GM18511 (cell line): ENCODE results near the gene RAD51B.

ENCODE experiments used
- ATAC-seq: cut with Tn5 transposase; IDR thresholded peaks from one replicate; pipeline ENCODE4 v1.9.1; 2021; ENCODE audit warnings: mild to moderate bottlenecking, moderate library complexity; ENCODE audit not compliant: unreplicated experiment

The RAD51B gene

DNA sequence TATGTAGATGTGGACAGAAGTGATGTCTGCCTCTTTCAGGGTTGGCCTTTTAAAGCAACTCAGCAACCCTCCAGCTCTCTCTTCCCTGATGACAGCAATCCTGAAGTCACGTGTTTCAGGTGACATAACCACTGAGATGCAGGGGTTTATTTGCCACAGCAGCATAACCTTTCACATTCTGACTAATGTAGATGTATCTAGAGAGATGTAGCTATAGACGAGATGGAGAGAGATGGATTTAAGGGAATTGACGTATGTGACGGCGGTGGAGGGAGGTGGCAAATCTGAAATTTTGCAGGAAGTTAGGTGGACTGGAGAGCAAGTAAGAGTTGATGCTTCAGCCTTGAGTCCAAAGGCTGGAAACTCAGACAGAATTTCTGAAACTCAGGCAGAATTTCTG is 847.3 kb downstream of the RAD51B start:
- ATAC-seq = no peak

DNA sequence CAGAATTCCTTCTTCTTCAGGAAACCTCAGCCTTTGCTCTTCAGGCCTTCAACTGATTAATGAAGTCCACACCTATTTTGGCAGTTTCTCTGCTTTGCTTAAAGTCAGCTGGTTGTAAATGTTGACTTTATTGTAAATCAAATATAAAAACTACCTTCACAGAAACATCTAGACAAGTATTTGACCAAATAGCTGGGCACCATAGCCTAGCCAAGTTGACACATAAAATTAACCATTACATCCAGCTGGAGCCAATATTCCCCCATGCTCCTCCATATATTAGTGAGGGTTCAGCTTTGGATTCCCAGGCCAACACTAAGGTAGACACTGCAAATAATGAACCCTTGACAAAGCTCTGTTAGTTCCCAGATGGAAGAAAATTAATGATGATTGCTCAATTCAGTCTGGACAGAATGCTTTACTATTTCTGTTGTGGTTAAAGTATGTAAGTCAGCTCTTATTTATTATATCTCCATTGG is 847.8 kb downstream of the RAD51B start:
- no peak for ATAC-seq

DNA sequence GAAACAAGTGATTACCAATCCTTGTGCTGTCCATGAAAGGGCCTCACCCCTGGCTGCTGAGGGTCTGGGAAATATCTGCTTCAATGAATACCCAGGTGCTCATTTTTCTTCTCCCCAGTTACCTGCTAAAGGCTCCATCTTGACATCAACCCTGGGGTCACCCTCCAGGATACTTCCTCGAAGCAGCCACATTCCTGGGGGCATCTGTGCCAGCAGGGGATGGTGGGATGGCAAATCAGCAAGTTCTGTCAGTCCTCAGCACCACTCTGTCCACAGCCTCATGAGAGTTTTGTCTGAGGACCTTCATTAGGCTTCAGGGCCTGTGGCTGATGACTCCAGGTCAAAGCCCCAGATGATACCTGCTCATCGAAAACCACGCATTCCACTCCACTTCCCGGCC is 848.4 kb downstream of the RAD51B start:
- ATAC-seq = no peak

DNA sequence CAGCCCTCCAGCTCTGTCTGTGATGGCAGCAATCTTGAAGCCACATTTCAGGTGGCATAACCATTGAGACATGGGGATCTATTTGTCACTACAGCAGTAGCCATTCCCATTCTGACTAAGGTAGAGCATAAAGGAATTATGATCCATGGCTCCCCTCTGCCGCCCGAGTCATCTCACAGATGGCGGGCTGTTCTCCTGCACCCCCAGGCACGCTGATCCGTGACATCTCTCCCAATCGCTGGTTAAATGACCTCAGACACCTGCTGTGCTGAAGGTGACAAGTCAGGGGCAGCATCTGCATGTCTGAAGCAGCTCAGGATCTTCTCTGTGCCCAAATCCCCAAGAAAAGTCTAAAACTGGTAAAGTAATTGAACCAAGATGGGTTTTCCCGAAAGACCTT is 849.0 kb downstream of the RAD51B start:
- no peak for ATAC-seq

DNA sequence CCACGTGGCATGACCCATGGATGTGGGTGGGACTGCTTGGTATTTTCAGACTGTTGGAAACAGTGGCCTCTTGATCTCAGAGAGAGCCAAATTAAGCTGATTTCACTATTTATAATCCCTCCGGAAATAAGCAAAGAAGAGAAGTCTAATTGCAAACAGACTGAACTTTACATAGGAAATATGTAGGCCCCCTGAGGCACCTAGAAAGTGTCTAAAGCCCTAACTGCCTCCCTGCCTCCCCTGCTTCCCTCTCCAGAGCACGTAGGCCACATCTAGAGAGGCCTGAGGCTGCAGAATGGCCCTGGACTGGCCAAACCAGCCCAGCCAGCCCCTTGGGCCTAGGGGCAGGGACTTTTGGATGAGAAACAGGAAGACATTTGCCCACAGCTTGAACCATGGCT is 849.5 kb downstream of the RAD51B start:
- no peak for ATAC-seq

- ATAC-seq = no peak
These were observed 850.2 kb downstream of the RAD51B start for GRCh38 chr14:68669603-68670358.

- ATAC-seq = no peak
These were observed 850.8 kb downstream of the RAD51B start for GRCh38 chr14:68670359-68670715.

DNA sequence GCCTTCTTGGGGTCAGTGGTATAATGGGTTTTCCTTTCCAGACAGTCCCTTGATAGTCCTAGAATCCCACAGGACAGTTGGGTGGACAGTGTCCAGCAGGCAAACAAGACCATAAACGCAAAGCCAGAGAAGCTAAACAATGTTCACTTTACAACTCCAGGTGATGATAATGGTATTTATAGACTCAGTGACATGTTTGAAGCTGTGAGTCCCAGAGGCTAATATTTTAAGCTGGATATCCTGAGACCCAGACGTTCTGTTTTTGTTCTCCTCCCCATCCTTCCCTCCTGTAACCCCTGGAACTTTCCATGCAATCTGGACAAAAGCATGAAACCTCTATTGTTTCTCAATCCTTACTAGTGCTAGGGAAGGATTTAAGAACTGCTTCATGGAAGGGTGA is 852.3 kb downstream of the RAD51B start:
- no peak for ATAC-seq

DNA sequence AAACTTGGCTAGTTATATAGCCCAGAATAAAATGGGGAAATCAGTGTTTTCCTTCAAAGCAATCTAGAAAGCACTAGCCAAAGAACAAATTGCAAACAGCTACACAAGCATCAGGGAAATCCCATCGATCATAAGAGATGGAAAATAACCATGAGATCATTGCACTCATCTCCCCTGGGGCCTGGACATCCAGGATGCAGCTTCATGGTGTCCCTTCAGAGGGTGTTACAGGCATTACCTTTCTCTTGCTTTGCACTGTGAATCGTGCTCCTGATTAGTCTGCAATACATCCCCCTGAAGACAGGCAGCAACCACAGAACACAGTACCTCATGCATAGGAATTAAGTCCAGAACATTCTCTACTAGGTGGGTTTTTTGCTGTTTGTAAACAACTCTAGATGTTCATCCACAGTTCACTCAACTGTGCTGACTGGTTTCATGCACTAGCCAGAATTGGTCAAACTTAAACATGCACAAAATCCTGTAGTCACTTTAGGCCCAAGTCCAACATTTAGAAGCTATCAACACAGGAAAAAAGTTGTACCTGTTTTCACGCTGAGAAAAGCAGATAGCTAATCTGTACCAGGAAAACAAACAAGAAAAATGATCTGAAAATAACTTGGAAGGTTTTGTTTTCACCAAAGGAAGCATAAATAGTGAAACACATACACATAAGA is 853.2 kb downstream of the RAD51B start:
- ATAC-seq = no peak

DNA sequence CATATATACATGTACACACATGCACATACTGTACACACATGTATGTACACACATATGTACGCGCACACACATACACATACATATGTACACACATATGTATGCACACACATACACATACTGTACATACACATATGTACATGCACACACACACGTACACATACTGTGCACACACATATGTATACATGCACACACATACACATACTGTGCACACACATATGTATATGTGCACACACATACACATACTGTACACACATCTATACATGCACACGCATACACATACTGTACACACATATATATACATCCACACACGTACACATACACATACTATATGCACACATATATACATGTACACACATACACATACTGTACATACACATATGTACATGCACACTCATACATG is 853.9 kb downstream of the RAD51B start:
- no peak for ATAC-seq

GRCh38 chr14:68674538-68675232 is 855.1 kb downstream of the RAD51B start:
- ATAC-seq = no peak

GRCh38 chr14:68675233-68675577 is 855.6 kb downstream of the RAD51B start:
- no peak for ATAC-seq

GRCh38 chr14:68676511-68676943 is 856.9 kb downstream of the RAD51B start:
- no peak for ATAC-seq

- no peak for ATAC-seq
These were observed 857.9 kb downstream of the RAD51B start for GRCh38 chr14:68677476-68677875.

GRCh38 chr14:68677901-68678300 is 858.3 kb downstream of the RAD51B start:
- no peak for ATAC-seq

DNA sequence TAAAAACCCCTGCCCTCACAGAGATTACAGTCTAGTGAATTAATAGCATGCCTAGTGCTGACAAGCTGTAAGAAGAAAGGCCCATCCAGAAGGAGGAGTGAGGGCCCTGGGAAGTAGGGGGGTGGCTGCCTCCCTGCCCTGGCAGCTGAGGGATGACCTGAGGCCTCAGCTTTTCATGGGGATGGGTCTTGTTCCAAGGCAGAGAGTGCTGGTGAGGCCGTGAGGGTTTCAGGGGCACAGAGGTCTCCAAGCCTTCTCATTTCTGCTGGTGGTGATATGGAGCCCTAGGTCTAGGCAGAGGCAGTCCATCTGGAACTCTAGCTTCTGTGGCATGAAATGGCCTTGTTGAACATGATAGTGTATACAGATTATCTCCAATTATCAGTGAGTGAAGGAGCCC is 858.9 kb downstream of the RAD51B start:
- no peak for ATAC-seq

- no peak for ATAC-seq
These were observed 859.7 kb downstream of the RAD51B start for GRCh38 chr14:68679301-68679700.

- ATAC-seq = no peak
These were observed 860.3 kb downstream of the RAD51B start for GRCh38 chr14:68679746-68680467.

- ATAC-seq = no peak
These were observed 861.0 kb downstream of the RAD51B start for GRCh38 chr14:68680541-68681051.

DNA sequence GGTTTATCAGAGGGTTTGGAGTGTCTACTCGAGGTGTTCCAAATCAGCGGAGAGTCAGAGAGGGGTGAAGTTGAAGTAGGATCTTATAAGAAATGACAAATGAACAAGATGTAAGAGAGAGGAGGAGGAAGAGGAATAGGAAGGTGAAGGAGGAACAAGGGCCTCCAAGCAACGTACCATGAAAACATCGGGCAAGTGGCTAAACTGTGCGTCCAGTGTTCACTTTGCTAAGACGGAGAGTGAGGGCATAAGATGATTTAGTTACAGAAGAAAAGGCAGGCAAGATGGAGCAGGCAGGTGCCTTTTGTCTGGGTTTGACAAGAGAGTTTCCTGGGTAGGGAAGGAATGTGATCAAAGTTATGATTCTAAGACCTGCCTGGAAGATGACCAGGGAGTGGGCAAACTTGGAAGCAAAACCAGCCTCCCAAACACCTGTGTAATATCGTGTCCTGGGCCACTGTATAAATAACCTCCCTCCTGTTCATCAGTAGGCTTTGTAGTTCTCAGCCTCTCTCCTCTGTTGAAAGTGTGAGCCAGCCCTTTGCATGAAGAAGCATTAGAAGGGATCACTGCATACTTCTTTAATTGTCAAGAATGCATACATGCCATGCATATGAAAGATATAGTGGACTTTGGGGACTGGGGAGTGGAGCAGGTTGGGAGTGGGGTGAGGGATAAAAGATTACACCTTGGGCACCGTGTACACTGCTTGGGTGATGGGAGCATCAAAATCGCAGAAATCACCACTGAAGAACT is 861.9 kb downstream of the RAD51B start:
- ATAC-seq = no peak
